ENCODE data around the gene EIF2AK3.

EIF2AK3 gene

DNA sequence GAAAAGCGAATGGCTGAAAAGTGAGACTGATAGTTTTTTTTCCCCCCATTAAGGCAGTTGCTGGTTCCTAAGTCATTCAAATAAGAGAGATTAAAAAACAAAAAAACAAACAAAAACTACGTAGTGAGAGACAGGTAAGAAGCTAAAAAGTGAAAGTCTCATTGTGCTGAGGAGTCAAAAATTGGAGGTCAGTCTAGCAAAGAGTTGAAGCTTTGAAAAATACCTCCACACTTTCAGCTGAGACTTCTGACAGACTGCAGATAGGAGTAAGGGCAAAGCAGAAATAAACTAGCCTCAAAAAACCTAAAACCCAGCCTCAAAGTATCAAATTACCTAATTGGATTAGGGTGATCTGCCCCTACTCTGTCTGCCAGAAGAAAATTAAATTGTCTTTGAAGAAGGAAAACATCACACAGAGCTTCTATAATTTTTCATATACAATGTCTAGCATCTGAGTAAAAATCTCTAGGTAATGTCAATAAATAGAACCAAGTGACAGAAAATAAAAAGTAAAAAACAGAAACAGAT lies 10.9 kb upstream of the EIF2AK3 start:
- Histone ChIP-seq H3K4me1 (ENCODE audit: insufficient read depth, low read length, severe bottlenecking) (no peaks in the 10 kb centered on the region), H3K36me3 (ENCODE audit: insufficient read depth, low read length) (no peaks in the 10 kb centered on the region), H3K4me3 (ENCODE audit: low read depth, low read length, poor library complexity, severe bottlenecking) (no peak overlapping the region), H3K79me2 (ENCODE audit: insufficient read depth, low read length) (no peaks in the 10 kb centered on the region), H3K9ac (ENCODE audit: low read length) (no peak overlapping the region), H3K27me3 (ENCODE audit: insufficient read depth, low read length) (no peaks in the 10 kb centered on the region), H3K9me2 (ENCODE audit: low read depth, low read length) (no peaks in the 10 kb centered on the region), H3K27ac (ENCODE audit: low read depth, low read length, poor library complexity, severe bottlenecking) (no peak overlapping the region), H3K9me3 (ENCODE audit: low read length) (peaks cover 5% of the 10 kb centered on the region; the same call in 1 of the 2 replicates), H2AFZ (ENCODE audit: low read length) (no peak overlapping the region), H4K20me1 (ENCODE audit: insufficient read depth, low read length) (no peaks in the 10 kb centered on the region), H3K4me2 (ENCODE audit: low read length) (no peak overlapping the region), H3F3A (ENCODE audit: insufficient read depth, low read length) (no peaks in the 10 kb centered on the region)
- TF ChIP-seq, protein P1, sequence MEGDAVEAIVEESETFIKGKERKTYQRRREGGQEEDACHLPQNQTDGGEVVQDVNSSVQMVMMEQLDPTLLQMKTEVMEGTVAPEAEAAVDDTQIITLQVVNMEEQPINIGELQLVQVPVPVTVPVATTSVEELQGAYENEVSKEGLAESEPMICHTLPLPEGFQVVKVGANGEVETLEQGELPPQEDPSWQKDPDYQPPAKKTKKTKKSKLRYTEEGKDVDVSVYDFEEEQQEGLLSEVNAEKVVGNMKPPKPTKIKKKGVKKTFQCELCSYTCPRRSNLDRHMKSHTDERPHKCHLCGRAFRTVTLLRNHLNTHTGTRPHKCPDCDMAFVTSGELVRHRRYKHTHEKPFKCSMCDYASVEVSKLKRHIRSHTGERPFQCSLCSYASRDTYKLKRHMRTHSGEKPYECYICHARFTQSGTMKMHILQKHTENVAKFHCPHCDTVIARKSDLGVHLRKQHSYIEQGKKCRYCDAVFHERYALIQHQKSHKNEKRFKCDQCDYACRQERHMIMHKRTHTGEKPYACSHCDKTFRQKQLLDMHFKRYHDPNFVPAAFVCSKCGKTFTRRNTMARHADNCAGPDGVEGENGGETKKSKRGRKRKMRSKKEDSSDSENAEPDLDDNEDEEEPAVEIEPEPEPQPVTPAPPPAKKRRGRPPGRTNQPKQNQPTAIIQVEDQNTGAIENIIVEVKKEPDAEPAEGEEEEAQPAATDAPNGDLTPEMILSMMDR (IDR thresholded peaks at IDR 0.05; ENCODE audit: low read length) = no peak
- TF ChIP-seq EZH2 (IDR thresholded peaks at IDR 0.05; ENCODE audit: borderline replicate concordance, low read length) = no peak

DNA sequence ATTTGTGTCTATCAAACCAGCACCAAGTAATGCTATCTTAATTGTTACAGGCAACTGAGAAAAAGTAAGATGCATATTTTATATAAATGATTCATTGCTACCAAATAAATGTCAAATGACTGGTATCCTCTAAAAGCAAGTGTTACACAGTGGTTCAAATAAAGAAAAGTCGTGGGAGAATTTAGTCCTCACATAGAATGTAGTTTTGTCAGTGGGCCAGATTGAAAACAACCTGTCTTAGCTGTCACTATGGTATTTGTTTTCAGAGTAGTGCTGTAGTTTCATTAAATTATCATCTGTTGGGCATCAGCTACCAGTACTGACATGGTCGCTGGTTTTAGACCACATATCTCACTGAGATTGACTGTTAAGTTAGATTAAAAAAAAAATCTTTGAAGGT lies 10.2 kb upstream of the EIF2AK3 start:
- no peaks in the 10 kb centered on the region for H3K79me2 ChIP-seq (ENCODE audit: insufficient read depth, low read length)

DNA sequence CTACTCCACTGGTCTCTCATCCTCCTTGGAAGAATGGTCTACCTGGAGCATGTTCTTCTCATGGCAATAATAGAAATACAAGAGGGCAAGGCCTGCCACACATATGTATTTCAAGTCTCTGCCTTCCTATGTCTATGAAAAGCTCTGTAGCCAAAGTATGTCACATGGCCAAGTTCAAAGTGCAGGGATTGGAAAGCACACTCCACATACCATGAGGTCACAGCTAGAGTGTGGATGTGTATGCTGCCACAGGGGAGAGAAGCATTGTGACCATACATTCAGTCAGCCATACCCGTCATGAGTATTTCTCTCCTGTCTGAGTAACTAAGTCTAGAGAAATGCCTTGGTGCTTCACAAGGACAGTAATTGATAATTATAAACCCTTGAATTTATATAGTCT lies 8.8 kb upstream of the EIF2AK3 start:
- no peaks in the 10 kb centered on the region for H3F3A ChIP-seq (ENCODE audit: insufficient read depth, low read length)
- H3K36me3 ChIP-seq (ENCODE audit: insufficient read depth, low read length) = no peaks in the 10 kb centered on the region

More for the DNA sequence above, 10.2 kb upstream of the EIF2AK3 start:
- Histone ChIP-seq H3K4me1 (ENCODE audit: insufficient read depth, low read length, severe bottlenecking) (no peaks in the 10 kb centered on the region), H3K4me3 (ENCODE audit: low read depth, low read length, poor library complexity, severe bottlenecking) (no peak overlapping the region), H3K27me3 (ENCODE audit: insufficient read depth, low read length) (no peaks in the 10 kb centered on the region), H3F3A (ENCODE audit: insufficient read depth, low read length) (no peaks in the 10 kb centered on the region), H3K36me3 (ENCODE audit: insufficient read depth, low read length) (no peaks in the 10 kb centered on the region), H3K9ac (ENCODE audit: low read length) (no peak overlapping the region), H4K20me1 (ENCODE audit: insufficient read depth, low read length) (no peaks in the 10 kb centered on the region), H3K9me2 (ENCODE audit: low read depth, low read length) (no peaks in the 10 kb centered on the region), H3K4me2 (ENCODE audit: low read length) (no peak overlapping the region), H3K9me3 (ENCODE audit: low read length) (peaks cover 5% of the 10 kb centered on the region; the same call in 1 of the 2 replicates), H3K27ac (ENCODE audit: low read depth, low read length, poor library complexity, severe bottlenecking) (no peak overlapping the region), H2AFZ (ENCODE audit: low read length) (no peak overlapping the region)
- TF ChIP-seq EZH2 (IDR thresholded peaks at IDR 0.05; ENCODE audit: borderline replicate concordance, low read length) = no peak
- TF ChIP-seq, protein P1 (IDR thresholded peaks at IDR 0.05; ENCODE audit: low read length) = no peak

More for the DNA sequence above, 8.8 kb upstream of the EIF2AK3 start:
- H3K4me2 ChIP-seq (ENCODE audit: low read length) = no peak overlapping the region
- no peak overlapping the region for H3K27ac ChIP-seq (ENCODE audit: low read depth, low read length, poor library complexity, severe bottlenecking)
- TF ChIP-seq, protein P1 (IDR thresholded peaks at IDR 0.05; ENCODE audit: low read length) = no peak
- no peak for TF ChIP-seq EZH2 (IDR thresholded peaks at IDR 0.05; ENCODE audit: borderline replicate concordance, low read length)
- H3K79me2 ChIP-seq (ENCODE audit: insufficient read depth, low read length) = no peaks in the 10 kb centered on the region
- H3K27me3 ChIP-seq (ENCODE audit: insufficient read depth, low read length) = no peaks in the 10 kb centered on the region
- peaks cover 5% of the 10 kb centered on the region; the same call in 1 of the 2 replicates for H3K9me3 ChIP-seq (ENCODE audit: low read length)
- H2AFZ ChIP-seq (ENCODE audit: low read length) = no peak overlapping the region
- H3K9ac ChIP-seq (ENCODE audit: low read length) = no peak overlapping the region
- no peaks in the 10 kb centered on the region for H3K9me2 ChIP-seq (ENCODE audit: low read depth, low read length)
- H3K4me1 ChIP-seq (ENCODE audit: insufficient read depth, low read length, severe bottlenecking) = no peaks in the 10 kb centered on the region
- no peaks in the 10 kb centered on the region for H4K20me1 ChIP-seq (ENCODE audit: insufficient read depth, low read length)
- no peak overlapping the region for H3K4me3 ChIP-seq (ENCODE audit: low read depth, low read length, poor library complexity, severe bottlenecking)

Data from OCI-LY1 (cell line).